Cerebellar cortex (tissue), 1 donor: ENCODE measurements around the gene FUT3.

ENCODE experiments used
- DNase-seq: peaks from one replicate; pipeline ENCODE4 v3.0.0-alpha.2; 2015; ENCODE audit warnings: low spot score

FUT3 gene

GRCh38 chr19:5800361-5801270 is 50.6 kb downstream of the FUT3 start:
- no peak for DNase-seq

- DNase-seq = no peak
Measured at GRCh38 chr19:5799247-5800241, 51.7 kb downstream of the FUT3 start.

- DNase-seq = no peak
Measured at GRCh38 chr19:5798244-5798643, 53.0 kb downstream of the FUT3 start.

GRCh38 chr19:5795382-5795919 is 55.8 kb downstream of the FUT3 start:
- DNase-seq = no peak

- DNase-seq = no peak
Measured at GRCh38 chr19:5793188-5793587, 58.1 kb downstream of the FUT3 start.
